Right lobe of liver (tissue), 4 donors: Measurements from ENCODE around the gene CACNA2D4.

Experiments
- CTCF ChIP-seq, 4 donors: fragments of 200-600 bp in 3 of 4; fragments of 450-650 bp in 1 of 4; IDR thresholded peaks; one replicate each; pipeline versions ENCODE4 v1.5.1 to v1.8.0; 2016 to 2022; ENCODE audit warnings: antibody characterized with exemption in 4 of 4, mild to moderate bottlenecking in 2 of 4
- POLR2A ChIP-seq: fragments of 450-650 bp; IDR thresholded peaks from one replicate; pipeline ENCODE4 v1.6.1; 2017; ENCODE audit warnings: antibody characterized with exemption, mild to moderate bottlenecking
- donor health status: DM: no; HTN: no; CAD: no.
- donor health status: DM: no; HTN: no; CAD: no.
- donor health status: DM: no; HTN: yes; CAD: no.

- TF ChIP-seq CTCF (IDR thresholded peaks at IDR 0.05): no peak
- TF ChIP-seq POLR2A: no peak
Observed at GRCh38 chr12:1845427-1845826, 73.0 kb downstream of the CACNA2D4 start.
